ENCODE measurements around the gene PDGFB.

PDGFB gene

DNA sequence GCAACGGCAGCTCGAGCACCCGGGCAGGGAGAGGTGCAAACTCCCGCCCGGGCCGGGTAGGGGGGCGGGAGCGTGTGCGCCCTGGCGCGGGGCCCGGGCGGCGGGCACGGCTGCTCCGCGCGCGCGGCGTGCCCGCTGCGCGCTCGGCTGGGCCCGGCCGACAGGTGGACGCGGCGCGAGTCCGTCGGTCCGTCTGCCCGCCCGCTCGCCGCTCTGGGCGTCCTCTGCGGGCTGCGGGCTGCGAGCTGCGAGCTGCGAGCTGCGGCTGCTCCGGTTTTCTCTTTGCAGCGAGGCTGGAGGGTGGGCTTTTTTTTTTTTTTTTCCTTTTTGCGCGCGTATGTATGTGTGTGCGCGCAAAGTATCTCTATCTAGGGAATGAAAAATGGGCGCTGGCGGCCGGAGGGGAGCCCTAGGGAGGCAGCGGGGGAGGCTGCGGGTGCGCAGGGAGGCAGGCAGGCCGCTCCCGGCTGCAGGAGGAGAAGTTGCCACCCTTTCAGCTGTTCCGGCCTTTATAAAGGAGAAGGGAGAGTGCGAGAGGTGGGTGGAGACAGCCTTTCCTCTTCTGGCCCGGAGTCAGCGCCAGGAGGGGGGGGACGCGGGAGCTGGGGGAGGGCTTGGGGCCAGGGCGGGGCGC lies at the start of gene PDGFB:
Gene PDGFB (minus strand): TSS at position 487 of the 634 bp plus-strand sequence. CDS start 1,019 bp downstream, outside the sequence.
- DNase-seq (ENCODE audit: low spot score), result peak; percentile 67

DNA sequence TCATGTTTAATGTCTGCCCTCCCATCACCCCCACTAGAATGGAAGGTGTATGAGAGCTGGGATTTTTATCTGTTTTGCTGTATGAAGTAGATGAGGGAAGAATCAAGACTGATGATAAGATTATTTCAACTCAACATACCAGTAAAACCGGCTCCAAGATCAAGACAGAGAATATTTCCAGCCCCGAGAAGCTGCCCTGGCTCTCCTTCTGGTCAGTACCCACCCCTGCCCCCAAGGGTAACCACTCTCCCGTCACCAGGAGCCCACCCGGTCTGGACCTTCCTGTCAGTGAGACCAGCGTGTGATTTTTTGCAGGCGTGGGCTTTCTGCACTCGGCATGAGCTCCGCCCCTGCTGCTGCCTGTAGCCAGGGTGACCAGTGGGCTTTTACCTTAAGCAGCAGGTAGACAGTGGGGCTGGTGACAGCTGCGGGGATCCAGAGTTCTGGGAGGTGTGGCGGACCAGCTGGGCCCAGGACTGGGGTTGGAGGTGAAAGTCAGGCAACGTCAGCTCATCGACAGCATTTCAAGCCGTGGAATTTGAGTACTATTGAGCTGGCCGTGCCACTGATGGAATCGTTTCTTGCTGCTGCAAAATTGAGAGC lies 49.1 kb upstream of the PDGFB start:
- DNase-seq (ENCODE audit: low spot score), result no peak

DNA sequence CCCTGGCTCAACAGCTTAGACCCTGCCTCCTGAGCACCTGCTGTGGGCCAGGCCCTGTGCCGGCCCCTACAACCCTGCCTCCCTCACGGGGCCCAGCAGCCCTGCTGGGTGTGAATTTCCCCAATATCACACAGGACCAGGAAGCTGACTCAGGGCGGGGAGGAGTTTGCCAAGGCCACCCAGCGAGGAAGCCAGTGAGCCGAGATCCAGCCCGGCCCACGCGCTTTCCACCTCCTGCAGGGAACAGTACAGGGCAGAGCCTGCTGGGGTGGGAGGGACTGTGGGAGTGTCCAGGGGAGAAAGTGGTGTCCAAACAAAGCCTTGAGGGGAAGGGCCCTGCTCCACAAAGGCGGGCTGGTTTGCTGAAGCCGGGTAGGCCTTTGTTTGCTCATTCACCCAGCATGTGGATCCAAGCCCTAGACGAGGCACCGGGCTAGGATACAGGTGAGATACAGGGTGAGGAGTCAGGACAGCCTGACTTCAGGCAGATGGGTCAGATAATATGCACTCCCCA lies 47.8 kb upstream of the PDGFB start:
- DNase-seq (ENCODE audit: low spot score), result no peak

DNA sequence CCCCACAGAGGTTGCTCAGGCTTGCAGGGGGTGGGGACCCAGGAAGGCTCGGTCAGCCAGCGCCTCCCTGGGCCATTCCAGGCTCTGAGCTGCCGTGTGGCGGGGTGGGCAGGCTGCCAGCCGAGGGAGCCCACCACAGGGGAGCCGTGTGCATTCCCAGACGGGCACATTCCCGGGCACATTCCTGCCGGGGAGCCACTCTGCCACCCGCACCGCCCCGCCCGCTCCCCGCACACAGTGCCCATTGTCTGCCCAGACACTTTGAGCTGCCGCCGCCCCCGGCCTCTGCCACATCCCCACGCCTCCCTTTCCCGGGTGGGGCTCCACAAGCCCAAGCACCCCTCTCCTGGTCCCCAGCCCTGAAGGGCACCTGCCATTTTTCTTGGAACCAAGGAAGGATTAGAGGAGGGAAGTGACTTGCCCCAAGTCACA lies 47.3 kb upstream of the PDGFB start:
- no peak for DNase-seq (ENCODE audit: low spot score)

DNA sequence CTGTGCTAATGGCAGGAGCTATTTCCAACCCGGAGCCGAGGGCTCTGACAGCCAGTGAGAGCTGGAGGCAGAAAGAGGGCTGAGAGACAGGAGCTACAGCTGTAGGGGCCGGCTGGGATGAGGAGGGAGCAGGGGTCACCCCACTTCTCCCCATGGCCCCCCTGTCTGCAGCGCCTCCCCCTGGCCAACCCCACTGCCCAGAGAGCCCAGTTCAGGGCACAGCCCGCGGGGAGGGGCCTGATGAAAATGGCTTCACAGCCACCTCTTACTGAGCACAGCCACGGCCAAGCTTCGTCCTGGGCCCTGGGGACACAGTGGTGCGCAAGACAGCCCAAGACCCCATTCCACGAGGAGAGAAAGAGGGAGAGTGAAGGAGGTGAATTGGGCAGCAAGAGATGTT lies 46.7 kb upstream of the PDGFB start:
- no peak for DNase-seq (ENCODE audit: low spot score)

DNA sequence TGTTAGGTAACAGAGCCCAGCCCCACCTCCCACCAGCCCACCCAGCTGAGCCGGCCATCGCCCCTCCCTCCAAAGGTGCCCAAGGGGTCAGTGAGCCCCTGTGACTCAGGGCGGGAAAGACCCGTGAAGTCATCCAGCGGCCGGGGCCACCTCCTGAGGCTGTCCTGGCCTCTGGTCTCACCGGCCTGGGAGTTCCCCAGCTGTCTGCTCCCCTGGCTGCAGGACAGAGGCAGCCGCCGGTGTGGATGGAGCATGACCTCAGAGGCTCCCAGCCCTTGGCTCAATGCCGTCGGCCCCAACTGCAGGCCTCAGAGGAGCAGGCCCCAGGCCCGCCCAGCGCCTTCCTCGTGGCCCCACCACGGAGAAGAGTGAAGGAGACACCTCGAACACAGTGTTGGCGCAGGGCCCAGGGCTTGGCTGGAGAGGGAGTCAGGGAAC lies 46.0 kb upstream of the PDGFB start:
- no peak for DNase-seq (ENCODE audit: low spot score)

DNA sequence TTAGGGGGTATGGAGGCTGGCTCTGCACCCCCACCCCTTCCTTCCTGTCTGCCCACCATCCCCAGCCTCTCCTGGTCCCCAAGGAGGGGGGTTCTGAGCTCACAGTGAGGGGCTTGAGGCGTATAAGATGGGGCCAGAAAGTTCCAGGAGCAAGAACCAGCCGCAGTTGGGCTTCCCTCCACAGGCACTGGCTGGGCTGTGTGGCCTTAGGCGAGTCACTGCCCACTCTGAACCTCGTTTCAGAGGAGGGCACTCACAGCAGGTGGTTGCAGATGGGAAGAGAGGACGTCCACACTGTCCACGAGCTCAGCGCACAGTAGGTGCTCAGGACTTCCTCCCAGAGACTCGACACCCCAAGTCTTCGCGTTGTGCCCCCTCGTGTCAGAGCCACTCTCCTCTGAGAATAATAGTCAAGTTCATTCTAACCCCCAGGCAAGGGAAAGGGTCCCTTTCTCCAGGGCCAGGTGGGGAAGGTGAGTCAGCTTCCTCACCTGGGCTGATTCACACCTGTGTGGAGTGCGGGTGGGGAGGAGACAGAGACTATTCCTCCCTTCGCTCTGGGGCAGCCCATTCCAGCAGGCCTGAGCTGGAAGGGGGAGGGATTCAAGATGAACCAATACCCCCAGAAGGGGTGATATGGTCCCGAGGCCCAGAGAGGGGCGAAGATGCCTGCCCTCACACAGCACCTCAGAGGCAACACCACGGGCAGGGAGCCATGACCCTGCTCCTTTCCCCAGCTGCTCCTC lies 45.4 kb upstream of the PDGFB start:
- DNase-seq (ENCODE audit: low spot score), result no peak

DNA sequence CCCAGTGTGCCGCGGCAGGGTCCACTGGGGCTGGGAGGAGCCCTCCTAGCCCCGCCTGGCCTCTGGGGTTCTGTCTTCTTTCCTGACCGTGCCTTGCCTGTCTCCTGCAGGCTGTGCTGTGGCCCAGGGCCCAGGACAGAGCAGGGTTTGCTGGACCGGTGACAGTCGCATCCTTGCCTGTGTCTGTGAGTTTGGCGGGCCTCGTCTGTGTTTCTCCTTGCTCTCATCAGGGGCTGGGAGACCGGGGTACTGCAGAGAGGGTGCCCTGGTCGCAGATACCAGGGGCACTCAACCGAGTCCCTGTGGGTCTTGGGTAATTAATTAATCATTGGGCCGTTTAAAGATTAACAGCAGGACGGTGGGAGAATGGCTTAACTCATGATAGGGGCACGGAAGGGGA lies 44.8 kb upstream of the PDGFB start:
- no peak for DNase-seq (ENCODE audit: low spot score)

DNA sequence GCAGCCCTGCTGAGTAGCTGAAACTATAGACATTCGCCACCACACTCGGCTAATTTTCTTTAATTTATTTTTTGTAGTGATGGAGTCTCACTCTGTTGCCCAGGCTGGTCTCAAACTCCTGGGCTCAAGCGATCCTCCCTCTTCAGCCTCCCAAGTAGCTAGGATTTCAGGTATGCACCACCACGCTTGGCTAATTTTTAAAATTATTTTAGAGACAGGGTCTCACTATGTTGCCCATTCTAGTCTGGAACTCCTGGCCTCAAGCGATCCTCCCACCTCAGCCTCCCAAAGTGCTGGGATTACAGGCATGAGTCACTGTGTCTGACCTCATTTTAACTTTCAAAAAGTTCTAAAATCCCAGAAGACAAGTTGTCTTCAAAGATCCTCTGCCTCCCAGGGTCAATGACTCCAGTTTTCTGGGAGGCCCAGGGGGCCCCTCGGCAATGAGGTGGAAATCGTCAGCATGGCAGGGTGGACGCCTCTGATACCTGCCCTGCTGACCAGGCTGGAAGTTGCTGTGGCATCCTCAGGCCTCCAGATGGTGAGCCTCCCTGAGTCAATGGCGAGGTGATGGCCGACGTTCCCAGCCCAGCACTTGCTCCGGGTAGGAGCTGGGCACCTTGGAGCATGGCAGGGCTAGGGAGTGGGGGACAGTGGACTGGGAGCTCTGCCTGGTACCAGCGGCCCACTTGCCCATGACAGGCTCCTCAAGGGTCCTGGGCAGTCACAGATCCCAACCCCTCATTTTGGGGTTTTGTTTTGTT lies 43.5 kb upstream of the PDGFB start:
- no peak for DNase-seq (ENCODE audit: low spot score)

DNA sequence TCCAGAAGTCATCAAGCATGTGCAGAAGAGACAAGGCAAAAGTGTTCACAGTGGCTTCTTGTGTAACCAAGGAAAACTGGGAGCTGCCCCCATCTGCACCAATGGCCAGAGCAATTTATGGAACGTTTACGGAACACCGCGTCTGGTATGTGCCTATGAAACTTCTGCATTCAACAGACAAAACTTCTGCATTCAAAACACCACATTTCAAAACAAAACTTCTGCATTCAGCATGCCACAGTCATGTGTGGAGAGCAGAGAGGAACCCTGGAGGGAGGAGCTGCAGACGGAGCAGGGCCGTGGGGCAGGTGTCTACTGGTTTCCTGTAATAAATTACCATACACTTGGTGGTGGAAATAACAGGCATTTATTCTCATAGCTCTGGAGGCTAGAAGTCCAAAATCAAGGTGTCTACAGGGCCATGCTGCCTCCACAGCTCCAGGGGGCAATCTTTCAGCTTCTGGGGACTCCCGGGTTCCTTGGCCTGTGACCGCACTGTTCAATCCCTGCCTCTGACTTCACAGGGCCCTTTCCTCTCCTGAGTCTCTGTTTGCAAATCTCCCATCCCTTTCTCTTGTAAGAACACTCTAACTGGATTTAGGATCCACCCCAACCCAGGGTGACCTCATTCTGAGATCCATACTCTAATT lies 42.4 kb upstream of the PDGFB start:
- no peak for DNase-seq (ENCODE audit: low spot score)

DNA sequence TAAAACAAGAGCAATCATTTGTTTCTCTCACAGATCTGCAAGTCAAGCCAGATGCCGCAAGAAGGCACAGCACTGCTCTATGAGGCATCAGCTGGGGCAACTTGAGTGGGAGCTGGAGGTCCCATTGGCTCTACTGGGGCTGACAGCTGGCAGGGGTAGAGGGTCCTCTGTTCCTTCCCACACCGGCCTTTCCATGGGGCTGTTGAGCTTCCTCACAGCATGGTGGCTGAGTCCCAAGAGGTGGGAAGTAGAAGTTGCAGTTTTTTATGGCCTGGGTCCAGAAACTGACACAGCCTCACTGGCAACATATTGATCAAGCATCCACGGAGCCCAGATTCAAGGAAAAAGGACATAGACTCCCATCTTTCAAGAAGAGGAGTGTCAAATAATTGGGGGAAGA lies 40.2 kb upstream of the PDGFB start:
- no peak for DNase-seq (ENCODE audit: low spot score)

DNA sequence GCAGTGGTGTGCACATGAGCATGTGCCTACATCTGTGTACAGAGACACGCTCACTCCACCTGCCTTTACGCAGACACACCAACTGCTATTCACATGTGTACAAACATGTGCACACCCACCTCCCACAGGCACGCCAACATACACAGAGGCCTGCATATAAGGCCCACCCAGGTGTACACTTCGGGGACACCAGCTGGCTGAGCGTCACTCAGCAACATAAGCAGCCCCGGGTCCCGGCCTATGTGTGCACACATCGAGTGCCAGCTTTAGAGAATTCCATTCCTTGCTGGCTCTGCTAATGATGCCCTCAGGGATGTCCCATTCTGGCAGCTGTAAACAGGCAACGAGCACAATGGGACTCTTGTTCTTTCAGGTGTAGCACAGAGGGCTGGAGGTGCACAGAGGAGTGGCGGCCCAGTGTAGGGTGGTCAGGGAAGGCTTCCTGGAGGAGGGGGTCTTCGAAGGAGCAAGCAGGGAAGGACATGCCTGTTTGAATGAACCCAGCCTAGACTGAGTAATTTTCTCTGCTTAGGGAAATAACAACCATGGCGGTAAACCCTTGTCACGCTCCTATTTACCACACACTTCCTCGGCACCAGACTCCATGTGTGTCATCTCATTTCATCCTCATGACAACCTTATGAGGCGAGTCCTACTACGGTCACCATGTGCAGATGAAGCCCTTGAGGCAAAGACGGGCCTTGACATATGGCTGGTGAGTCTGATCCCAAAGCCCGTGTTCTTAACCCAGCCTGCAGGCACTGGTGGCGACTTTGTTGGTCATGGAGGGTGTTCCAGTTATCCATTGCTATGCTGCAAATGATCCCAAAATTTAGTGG lies 39.6 kb upstream of the PDGFB start:
- no peak for DNase-seq (ENCODE audit: low spot score)

DNA sequence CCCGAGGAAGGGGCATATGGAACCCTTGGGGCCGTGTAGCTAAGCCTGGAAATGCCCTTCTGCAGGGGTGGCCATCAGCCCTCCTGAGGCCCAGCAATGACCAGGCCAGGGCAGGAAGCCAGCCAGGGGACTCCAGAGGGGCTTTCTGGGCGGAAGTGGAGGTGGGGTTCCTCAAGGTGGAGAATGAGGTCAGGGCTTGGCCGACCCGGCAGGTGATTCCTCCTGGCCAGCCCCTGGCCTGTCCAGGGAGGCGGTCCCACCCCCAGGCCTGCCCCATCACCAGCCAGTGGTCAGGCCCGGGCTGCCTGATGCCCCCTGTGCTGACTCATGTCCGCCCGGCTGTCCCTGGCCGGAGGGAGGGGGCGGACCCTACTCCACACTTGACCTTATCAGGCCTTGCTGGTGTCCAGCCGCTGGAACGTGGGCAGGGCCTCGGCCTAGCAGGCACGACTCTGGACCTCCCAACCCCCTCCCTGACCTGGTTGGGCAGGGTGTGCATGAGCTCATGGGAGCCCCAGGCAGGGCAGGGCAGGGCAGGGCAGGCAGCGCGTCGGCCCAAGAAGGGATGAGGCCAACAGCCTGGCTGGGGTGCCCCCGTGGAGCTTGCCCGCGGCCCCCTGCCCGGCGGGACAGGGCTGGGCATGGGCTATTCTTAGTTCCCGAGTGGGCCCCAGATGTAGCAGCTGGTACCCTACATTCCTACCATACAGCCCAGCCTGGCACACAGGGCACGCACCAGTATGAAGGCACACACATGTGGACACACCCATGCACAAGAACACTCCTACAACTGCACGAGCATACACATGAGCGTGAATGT lies 38.8 kb upstream of the PDGFB start:
- DNase-seq (ENCODE audit: low spot score), result no peak

DNA sequence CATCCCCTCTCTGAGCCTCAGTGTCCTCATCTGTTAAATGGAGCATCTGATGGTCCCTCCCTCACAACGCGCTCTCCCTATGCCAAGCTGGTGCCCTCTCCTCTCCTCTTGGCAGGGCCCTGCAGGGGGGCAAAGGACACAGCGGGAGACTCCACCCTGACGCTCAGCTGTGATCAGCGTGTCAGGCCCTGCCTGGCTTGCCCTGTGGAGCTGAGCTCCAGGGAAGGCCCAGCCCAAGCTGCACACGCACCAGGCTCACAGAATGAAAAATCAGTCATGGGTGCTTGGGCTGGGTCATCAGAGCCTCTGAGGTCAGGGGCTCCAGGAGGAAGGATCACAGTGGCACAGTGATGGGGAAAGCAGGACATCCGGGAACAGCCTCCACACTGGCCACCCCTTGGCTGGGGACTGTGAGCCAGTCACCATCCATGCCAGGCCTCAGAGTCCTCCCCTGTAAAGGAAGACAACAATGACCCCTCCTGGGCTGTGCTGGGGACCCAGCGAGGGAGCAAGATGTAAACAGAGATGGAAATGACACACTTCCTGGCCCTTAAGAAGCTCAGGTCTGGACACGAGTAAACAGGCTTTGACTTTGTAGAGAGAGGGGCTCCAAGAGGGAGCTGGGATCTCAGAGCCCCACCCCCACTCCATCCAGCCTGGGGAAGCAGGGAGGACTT lies 38.0 kb upstream of the PDGFB start:
- DNase-seq (ENCODE audit: low spot score), result no peak

DNA sequence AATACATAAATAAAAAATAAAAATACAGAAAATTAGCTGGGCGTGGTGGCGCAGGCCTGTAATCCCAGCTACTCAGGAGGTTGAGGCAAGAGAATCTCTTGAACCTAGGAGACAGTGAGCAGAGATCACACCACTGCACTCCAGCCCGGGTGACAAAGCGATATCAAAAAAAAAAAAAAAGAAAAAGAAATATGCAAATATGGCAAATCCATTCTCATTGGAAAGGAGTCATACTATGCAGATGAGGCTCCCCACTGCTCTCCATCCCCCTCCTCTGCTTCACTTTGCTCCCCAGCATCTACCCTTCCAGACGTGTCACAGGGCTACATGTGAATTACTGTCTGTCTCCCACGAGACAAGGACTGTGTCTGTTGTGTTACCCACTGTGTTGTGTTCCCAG lies 36.3 kb upstream of the PDGFB start:
- no peak for DNase-seq (ENCODE audit: low spot score)

DNA sequence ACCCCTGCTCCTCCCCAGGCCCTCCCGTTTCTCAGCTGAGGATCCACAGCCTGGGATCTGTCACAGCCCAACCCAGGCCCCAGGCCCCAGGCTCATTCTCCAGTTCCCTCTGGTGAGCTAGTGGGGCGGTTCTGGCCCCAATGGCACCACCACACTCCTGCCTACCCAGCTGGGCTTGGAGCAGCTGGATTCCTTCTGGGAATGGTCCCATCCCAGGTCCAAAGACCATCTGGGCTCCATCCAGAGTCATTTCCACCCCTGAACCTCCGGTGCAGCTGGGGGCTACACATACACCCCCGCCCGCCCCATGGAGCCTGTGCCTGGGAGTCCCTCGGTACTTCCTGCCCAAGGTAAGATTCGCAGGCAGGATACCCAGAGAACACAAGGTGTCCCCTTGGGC lies 35.5 kb upstream of the PDGFB start:
- DNase-seq (ENCODE audit: low spot score), result no peak

DNA sequence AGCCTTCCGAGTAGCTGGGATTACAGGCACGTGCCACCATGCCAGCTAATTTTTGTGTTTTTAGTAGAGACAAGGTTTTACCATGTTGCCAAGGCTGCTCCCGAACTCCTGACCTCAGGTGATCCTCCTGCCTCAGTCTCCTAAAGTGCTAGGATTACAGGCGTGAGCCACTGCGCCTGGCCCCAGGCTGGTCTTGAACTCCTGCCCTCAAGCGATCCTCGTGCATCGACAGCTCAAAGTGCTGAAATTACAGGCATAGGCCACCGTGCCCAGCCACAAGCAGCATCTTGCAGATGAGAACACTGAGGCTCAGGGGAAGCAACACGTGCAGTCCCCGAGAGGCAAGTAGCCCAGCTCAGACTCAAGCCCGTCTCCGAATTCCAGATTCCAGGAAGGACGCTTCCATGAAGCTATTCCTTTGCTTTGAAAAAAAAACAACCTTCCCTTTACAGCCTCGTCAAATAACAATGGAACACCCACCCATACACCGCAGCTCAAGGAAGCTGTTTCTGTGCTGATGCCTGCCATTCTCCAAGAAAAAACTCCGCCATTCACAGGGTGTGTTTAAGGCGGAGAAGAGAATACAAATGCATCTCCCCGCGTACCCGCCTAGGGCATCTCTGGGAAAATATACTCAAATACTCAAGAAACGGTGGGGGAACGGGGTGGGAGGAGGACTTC lies 34.5 kb upstream of the PDGFB start:
- DNase-seq (ENCODE audit: low spot score), result no peak

DNA sequence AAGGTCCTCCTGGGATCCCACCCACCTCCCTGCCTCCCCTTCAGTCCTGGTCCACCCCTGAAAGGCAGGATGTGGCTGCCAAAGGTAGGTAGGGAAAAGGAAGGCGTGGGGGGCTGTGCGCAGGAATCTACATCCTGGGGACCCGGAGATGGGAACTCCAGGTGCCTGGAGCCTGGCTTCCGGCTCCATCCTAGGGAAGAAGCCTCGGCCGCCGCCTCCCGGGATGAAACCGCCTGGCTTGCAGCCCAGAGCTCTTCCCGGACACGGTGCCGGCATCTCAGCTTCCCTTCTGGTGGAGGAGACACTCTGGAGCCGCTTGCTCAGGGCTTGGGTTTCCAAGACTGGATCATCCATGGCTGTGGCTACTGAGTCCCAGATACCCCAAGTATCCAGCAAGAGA lies 33.3 kb upstream of the PDGFB start:
- no peak for DNase-seq (ENCODE audit: low spot score)

DNA sequence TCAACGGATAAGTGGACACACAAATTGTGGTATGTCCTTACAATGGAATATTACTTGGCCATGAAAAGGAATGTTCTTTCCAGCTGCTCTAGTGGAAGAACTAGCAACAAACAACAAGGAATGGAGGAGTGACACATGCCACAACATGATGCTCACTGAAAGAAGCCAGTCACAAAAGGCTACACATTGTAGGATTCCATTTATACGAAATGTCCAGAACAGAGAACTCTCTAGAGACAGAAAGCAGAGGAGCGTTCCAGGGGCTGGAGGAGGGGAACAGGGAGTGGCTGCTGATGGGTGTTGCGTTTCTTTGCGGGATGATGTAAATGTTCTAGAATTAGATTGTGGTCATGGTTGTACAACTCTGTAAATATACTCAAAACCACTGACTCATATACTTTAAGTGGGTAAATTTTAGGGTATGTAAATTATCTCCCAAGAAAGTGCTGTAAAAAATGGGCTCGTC lies 32.4 kb upstream of the PDGFB start:
- DNase-seq (ENCODE audit: low spot score), result no peak

Data from D341Med (cell line).